ENCODE results near the gene SLC16A6. TPM values are rescaled to one million over a fixed set of nuclear protein-coding genes. Genes with fewer than 3 reads are reported as not detected.
"Not testable (repeated sequence)": the region's sequence is repeated elsewhere in the genome, so short reads cannot be mapped to it uniquely, and the experiment has no call there.

SLC16A6 gene
- polyA plus RNA-seq, 4 donors, result 0.33 to 1.3 (median 0.63) TPM

DNA sequence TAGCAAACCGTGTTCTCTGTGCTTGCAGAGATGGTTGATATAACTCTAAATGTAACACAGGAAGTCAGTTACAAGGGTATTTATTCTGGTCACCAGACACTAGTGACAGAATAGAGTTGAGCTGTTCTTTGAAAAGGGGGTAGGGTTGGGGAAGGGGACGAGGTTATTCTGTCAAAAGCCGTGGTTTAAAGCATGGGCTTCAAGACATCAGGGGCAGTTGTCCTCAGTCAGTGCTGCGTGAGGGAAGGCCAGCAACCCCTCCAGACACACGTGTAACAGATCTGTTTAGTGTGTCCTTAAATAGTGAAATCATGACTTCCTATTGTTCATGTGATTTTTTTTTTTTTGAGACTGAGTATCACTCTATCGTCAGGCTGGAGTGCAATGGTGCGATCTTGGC lies 37.5 kb downstream of the SLC16A6 start:
- DNase-seq (ENCODE audit: low read depth in 4 of 4, low spot score in 3 of 4), result not testable (repeated sequence)

DNA sequence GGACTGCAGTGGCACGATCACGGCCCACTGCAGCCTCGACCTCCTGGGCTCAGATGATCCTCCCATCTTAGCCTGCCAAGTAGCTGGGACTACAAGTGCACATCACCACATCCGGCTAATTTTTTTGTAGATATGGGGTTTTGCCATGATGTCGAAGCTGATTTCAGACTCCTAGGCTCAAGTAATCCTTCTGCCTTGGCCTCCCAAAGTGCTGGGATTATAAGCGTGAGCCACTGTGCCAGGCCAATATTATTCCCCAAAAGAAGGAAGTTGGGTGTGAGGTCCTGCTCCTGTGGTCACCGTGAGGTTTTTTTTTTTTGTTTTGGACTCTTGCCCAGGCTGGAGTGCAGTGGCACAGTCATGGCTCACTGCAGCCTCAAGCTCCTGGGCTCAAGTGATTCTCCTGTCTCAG lies 41.6 kb downstream of the SLC16A6 start:
- no peak for DNase-seq (ENCODE audit: low read depth in 4 of 4, low spot score in 3 of 4)

DNA sequence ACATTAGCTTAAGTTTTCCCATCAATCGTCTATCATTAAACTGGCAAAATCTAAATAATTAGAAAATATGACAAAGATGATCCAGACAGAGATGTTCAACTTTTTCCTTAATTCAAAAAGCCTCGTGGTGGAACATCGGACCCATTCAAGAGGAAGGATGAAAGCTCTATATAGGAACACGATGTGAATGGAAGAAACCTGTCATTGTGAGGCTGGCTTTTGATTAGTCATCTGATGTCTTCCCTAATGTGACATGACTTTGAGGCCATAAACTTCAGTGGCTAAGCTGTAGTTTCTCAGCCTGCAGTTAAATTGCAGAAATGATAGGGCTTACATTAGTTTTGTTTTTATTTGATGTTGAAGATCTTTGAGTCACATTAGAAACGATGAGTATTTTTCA lies 42.0 kb downstream of the SLC16A6 start:
- DNase-seq (ENCODE audit: low read depth in 4 of 4, low spot score in 3 of 4), result no peak

DNA sequence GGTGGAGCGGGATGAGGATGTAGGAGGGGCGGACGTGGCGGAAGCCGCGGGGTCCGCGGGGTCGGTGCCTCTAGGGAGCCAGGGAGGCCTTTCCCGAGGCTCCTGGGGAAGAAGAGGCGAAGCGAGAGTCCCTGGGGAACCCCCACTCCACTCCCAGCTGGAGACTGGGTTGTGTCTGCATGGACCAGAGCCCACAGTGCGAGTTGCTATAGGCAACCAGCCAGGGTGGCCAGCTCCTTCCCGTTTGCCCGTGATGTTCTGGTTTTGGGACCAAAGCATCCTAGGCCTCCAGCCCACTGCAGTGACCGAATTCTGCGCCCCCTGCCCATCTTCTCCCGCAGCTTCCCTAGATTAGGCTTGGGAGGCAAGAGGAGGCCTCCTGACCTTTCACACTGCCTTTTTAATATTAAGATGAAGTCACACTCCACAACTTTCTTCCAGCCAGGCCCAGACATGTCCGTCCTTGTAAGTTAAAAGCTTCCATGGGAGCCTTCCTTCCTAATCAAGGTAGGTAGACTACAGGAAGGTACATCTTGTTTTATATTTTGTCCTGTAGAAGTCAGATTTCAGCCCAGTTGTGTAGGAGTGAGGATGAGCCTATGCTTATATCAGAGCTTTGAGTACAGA lies 42.6 kb downstream of the SLC16A6 start:
- DNase-seq (ENCODE audit: low read depth in 4 of 4, low spot score in 3 of 4), result no peak

DNA sequence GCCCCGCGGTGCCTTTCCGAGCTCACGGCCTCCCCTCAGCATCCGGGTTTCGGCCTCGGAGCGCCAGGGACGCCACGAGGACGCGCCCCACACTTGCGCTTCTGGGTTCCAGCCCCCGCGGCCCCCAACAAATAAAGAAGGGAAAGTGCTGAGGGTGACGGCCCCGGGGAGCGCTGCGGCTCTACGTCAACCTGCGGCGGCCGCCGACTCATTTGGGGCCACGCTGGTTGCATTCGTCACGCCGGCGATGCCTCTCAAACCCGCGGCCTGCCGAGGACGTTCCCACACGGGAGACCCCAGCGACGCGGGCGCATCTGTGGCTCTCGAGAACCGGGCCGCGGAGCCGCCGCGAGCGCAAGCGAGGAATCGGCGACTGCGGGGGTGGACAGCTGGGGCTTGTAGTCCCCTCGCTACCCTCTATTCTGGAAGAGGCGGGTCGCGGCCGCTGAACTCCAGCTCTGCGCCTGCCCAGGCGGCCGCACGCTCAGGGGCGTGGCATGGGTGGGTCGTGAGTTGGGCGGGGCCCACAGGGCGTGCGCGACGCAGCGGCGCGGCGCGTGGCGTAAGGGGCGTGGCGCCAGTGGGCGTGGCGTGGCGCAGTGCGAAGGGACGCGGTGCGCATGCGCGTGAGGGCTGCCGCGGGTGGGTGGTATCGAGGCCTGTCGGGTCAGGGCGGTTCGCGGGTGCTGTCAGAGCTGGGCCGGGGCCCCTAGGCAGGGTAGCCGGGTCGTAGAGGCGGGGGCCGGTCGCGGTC lies 43.3 kb downstream of the SLC16A6 start, which contains the start of gene AMZ2:
TSS of gene AMZ2 (plus strand) at position 599 of the 754 bp plus-strand sequence. CDS start 2,145 bp downstream, outside the sequence.
- peak; percentile 82 to 90 (median 86) for DNase-seq (ENCODE audit: low read depth in 4 of 4, low spot score in 3 of 4)

DNA sequence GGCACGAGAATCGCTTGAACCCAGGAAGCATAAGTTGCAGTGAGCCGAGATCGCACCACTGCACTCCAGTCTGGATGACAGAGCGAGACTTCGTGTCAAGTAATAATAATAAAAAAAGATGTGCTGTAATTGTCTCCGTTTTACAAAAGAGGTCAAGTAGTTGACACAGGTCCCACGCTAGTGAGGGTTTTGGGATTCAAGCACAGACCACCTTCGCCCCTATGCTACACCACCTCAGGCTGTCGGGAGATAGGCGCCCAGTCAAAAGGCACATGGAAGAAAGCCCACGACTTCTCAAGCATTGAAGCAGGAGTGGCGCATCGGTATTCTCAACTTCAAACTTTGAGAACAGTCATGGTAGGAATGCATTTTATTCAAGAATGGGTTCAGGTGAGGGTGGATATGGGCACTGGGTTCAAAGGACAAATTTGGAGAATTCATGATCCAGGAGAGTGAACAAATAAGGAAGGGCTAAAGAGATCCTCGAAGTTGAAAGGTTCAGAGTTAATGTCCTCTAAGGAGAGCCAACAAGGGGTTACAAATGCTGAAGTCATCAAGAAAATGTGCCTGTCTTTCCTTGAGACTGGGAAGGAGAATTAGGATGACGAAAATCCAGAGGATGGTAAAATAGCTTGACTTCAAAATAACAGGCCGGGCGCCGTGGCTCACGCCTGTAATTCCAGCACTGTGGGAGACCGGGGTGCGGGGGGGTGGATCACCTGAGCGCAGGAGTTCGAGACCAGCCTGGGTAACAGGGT lies 44.5 kb downstream of the SLC16A6 start:
- DNase-seq (ENCODE audit: low read depth in 4 of 4, low spot score in 3 of 4), result no peak

DNA sequence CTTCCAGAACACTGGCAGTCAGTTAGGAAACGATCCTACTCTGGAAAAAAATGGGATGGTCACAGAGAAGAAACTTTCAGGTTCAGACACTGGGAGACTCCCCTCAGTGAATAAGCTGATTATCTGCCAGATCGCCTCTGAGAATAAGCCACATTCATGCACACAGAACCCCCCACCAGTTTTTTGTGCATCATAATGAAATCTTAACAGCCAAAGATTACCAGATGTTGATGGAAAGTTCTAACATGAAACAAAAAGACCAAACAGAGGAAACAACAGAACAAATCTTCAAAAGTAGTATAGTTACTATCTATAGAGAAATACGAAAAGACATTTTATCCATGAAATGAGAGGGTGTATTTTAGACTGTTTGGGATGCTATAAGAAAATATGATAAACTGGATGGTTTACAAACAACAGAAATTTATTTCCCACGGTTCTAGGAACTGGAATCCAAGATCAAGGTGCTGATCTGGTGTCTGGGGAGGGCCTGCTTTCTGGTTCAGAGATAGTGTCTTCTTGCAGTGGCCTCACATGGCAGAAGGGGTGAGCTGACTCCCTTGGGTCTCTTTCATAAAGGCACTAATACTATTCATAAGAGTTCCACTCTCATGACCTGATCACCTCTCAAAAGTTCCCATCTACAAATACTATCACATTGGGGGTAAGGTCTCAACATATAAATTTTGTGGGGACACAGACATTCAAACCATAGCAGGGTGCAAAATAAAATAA lies 51.1 kb downstream of the SLC16A6 start:
- DNase-seq (ENCODE audit: low read depth in 4 of 4, low spot score in 3 of 4), result no peak

DNA sequence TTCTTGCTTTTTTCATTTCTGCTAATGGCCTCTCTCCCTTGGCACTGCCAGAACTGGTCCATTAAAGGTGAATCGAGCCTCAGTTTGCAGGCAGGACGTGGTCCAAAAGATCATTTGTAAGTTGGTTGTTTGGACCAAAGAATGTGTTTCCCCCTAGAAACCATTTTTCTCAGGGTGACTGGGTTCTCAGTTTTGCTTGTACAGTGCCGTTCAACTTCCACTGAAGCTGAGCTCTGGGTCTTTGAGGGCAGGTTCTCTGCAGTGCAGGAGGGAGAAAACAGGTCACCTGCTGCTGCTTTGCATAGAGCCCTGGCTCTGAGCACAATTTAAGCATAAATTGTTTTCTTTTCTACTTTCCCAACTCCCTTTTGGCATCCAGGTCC lies 52.1 kb downstream of the SLC16A6 start:
- DNase-seq (ENCODE audit: low read depth in 4 of 4, low spot score in 3 of 4), result no peak

DNA sequence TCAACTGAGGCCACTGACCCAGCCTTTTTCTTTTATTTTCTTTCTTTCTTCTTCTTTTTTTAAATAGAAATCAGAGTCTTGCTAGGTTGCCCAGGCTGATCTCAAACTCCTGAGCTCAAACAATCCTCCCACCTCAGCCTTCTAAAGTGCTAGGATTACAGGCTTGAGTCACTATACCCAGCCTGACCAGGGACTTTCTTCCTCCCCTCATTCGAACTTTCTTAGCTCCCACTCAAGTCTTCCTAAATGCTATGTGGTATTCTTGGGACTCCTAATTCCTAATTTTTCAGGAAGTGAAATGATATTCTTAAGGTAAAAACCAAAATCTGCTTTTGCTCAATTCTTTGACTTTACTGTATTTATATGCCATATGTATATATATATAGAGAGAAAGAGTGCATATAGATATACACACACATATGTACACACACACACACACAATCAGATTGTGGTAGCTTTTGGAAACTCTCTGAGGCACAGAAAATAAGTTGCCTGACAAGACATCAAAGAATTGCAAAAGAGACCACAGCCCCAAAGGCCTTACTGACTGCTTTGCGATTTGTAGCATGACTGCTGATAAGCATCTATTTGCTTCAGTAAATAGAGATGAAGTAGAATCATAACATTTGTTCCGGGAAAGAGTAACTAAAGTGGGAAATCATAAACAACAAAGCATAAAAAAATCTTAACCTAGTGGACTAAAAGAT lies 52.6 kb downstream of the SLC16A6 start:
- DNase-seq (ENCODE audit: low read depth in 4 of 4, low spot score in 3 of 4), result no peak

DNA sequence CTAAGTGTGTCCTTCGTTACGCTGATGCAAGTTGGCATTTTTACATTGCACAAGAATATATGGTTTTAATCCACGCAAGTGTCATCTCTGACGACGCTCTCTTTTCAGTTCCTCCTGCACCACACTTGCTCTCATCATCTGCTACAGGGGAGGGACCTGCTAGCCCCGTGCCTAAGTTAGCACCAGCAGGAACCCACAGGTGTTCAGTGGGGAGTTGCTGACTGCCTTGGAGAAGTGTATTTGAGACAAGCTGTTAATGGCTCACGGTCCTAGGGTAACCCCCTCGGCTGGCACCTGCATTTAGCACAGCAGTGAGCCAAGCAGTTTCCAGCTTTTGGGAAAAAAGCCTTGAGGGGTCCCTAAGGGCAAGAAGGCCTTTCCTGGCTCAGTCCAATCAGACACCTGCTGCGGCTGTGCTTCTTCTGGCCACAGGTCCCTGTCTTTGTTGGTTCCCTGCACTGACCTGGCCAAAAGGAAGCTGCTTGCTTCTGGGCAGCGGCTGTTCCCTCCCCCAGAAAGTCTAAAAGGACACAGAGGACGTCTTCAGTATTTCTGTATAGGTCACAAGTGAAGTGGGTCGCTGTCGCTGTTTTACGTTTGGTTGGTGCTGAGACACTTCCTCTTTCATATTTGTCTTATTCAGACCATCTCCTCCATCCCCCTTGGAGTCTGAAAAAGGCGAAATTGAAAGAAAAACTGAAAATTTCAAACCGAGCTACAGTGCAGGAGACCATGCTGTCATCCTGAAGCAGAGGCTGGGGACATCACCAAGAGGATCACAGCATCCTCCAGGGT lies 53.4 kb downstream of the SLC16A6 start:
- not testable (repeated sequence) for DNase-seq (ENCODE audit: low read depth in 4 of 4, low spot score in 3 of 4)

DNA sequence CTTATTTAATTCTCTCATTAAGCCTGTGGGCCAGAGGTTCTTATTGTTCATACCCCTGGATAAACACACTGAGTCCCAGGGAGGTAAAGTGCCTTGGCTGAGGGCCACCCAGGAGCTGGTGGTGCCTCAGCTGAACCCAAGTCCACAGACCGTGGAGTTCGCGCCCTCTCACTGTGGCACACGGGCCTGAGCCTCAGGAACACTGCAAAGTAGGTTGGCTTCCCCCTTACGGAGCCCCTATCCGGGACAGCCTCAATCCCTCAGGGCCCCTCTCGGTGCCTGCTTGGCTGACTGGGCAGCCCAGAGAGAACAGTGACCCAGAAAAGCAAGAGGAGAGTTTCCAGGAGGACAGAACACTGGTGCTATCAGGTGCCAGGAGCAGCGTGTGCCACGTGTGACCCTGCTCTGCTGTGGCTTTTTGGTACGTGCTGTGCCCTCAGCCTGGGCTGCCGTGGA lies 55.6 kb downstream of the SLC16A6 start:
- DNase-seq (ENCODE audit: low read depth in 4 of 4, low spot score in 3 of 4), result not testable (repeated sequence)

DNA sequence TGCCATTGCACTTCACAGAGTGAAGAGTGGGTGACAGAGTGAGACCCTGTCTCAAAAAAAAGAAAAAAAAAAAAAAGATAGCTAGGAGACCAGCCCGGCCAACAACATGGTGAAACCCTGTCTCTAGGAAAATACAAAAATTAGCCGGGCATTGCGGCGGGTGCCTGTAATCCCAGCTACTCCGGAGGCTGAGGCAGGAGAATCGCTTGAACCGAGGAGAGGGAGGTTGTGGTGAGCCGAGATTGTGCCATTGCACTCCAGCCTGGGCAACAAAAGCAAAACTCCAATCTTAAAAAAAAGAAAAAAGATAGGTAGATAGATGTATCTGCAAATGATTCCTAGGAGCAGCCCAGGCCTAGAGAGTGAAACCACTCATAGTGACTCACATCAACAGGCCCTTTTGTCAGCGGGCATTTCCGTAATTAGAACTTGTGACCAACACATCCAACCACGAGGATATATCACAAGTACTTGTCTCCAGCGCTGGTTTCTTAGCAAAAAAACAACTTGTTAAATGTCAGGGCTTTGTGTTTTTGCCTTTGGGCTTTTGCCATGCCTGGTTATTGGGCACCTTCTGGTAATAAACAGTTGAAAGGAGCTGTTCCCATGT lies 56.1 kb downstream of the SLC16A6 start:
- DNase-seq (ENCODE audit: low read depth in 4 of 4, low spot score in 3 of 4), result not testable (repeated sequence)

DNA sequence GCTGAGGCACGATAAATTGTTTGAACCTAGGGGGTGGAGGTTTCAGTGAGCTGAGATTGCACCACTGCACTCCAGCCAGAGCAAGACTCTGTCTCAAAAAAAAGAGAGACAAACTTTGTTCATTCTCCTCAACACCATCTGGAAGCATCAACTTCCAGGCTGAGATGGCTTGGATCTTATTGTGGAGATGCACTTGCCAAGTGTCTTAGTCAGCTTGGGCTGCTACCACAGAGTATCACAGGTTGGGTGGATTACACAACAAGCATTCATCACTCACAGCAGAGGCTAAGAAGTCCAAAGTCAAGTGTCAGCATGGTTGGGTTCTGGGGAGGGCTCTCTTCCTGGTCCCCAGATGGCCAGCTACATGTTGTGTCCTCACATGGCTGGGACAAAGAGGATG lies 58.2 kb downstream of the SLC16A6 start:
- DNase-seq (ENCODE audit: low read depth in 4 of 4, low spot score in 3 of 4), result not testable (repeated sequence)

DNA sequence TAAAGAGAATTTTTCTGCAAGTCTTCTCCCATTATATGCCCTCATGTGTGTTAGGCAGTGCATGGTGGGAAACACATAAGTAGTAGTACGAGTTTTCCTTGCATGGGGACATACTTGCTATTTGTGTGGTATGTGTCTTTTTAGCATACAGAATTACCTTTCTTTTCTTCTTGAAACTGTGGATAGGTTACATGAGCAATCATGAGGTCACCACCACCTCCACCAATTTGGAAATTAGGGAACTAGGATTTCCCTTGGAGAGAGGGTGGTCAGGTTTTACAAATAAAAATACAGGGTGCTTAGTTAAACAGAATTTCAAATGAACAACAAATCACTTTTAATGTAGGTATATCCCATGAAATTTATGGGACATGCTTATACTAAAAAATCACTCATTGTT lies 59.4 kb downstream of the SLC16A6 start:
- DNase-seq (ENCODE audit: low read depth in 4 of 4, low spot score in 3 of 4), result no peak

DNA sequence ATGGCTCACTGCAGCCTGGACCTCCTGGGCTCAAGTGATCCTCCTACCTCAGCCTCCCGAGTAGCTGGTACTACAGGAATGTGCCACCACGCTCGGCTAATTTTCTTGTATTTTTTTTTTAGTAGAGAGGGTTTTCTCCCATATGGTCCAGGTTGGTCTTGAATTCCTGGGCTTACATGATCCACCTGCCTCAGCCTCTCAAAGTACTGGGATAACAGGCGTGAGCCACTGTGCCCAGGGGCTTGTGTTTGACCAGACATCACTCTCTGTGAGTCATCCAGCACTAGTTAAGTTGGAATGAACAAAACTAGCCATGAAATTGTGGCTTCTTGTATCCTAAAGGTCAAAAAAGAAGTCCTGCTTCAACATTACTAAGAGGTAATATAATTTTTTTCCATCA lies 59.8 kb downstream of the SLC16A6 start:
- not testable (repeated sequence) for DNase-seq (ENCODE audit: low read depth in 4 of 4, low spot score in 3 of 4)

DNA sequence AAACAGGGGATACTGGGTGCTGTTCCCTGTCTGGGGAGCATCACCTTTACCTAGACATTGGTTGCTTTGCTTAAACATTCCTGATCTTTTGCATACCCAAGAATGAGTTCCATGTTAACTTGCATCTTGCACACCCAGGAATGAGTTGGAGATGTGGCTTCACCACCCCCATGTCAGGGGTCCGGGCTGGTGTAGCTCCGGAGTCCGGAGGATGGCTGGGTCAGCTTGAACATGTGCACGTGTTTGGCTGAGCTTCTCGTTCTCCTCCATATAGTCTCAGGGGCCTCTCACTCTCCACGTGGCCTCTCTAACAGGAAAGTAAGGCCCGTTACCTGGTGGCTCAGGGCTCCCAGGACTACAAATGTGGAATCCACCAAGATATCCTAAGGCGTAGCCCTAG lies 61.3 kb downstream of the SLC16A6 start:
- DNase-seq (ENCODE audit: low read depth in 4 of 4, low spot score in 3 of 4), result no peak

DNA sequence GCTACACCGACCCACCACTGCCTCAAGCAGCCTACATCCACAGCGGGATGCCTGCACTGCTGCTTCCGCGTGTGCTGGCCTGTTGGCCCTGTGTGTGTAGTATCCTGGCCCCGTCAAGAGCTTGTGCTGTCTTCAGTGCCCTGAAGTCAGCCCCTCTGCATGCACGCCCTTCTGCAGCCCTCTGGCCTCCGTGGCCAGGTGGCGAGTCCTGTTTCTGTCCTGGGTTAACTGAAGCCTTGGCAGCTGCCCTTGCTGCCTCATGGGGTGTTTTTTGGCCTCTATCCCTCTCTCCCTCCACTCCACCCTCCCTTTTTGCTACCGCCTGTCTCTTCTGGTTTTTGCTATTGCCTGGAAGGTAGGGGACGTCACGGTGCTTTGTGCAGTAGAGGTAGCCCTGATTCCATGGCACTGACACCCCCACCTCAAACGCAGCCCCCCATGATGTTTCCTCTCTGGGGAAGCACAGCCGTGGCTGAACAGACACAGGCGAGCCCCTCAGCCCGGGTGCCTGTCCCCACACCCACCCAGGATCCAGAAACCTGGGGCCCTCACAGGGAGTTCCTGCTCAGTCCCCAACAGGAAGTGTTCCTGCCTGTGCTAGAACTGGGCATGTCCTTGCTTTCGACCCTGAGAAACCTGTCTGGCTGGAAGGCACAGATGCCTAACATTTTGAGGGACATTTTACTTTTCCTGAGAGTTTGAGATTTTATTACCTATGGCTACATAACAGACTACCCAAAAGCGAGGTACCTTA lies 61.9 kb downstream of the SLC16A6 start:
- no peak for DNase-seq (ENCODE audit: low read depth in 4 of 4, low spot score in 3 of 4)

DNA sequence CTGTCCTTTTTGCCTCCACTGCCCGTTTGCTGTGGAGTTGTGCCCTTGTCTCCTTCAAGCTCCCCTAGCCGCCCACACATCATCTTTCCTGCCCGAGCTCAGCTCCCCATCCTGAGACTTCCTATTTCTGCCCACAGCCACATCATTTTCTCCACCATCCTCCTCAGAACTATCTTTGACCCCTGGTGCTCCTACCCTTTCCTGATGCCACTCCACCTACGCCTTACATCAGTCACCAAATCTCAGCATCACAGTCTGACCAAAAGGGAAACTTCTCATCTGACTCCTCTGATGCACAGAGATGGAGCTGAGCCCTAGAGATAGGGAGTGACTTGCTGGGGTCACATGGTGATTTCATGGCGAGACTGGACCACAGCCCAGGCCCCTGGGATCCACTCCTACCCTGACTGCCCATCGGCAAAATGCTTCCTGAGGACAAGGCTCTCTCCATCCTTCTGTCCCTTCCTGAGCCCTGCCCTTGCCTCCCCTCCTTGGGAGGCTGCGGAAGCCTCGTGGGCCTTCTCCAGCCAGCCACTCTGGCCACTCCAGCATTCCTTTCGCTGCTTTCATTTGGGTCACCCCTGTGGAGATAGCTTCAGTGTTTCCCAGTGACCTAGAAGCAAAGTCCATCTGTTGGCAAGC lies 62.8 kb downstream of the SLC16A6 start:
- DNase-seq (ENCODE audit: low read depth in 4 of 4, low spot score in 3 of 4), result not testable (repeated sequence)
